Transverse colon (tissue), 4 donors: ENCODE data around the gene DDX50. TPM values are rescaled to one million over a fixed set of nuclear protein-coding genes. Genes with fewer than 3 reads are reported as not detected.
A peak's percentile ranks its signal among the peaks of the same experiment; 100 is the strongest.

Experiments
- DNase-seq: peaks from one replicate; pipeline ENCODE4 v3.0.0-alpha.2; 2019
- H3K27ac ChIP-seq, 4 donors: fragments of 200-600 bp; sonication (generic); 2 replicates each; pipeline ENCODE4 v1.5.1; 2016 to 2018; ENCODE audit warnings: inconsistent platforms in 4 of 4
- H3K27me3 ChIP-seq: fragments of 200-600 bp; sonication (generic); 2 replicates; pipeline ENCODE4 v1.5.1; 2017; ENCODE audit warnings: inconsistent platforms
- H3K36me3 ChIP-seq, 4 donors: fragments of 200-600 bp; sonication (generic); 2 replicates each; pipeline ENCODE4 v1.5.1; 2017 to 2019; ENCODE audit warnings: inconsistent platforms in 4 of 4
- H3K4me1 ChIP-seq, 4 donors: fragments of 200-600 bp; sonication (generic); 2 replicates each; pipeline ENCODE4 v1.5.1; 2017 to 2020; ENCODE audit warnings: inconsistent platforms in 4 of 4
- H3K4me3 ChIP-seq, 4 donors: fragments of 200-600 bp; sonication (generic); 1 replicate in 1 of 4; 2 replicates in 3 of 4; pipeline versions ENCODE4 v1.5.1 to v1.6.1; 2017 to 2019; ENCODE audit warnings: inconsistent platforms in 4 of 4
- H3K9me3 ChIP-seq, 2 donors: fragments of 200-600 bp; sonication (generic); 2 replicates each; pipeline ENCODE4 v1.5.1; 2017 to 2019; ENCODE audit warnings: inconsistent platforms in 2 of 2
- EP300 ChIP-seq: sonication (generic); formaldehyde crosslinking; IDR thresholded peaks from one replicate; pipeline ENCODE4 v1.6.1; 2017; ENCODE audit warnings: antibody characterized with exemption, low read depth
- POLR2A ChIP-seq: fragments of 450-650 bp; IDR thresholded peaks from one replicate; pipeline ENCODE4 v1.6.1; 2016; ENCODE audit warnings: antibody characterized with exemption, mild to moderate bottlenecking, moderate library complexity
- POLR2AphosphoS5 ChIP-seq, 3 donors: sonication (generic); formaldehyde crosslinking; IDR thresholded peaks; one replicate each; pipeline ENCODE4 v1.6.1; 2016; ENCODE audit warnings: antibody characterized with exemption in 3 of 3
- WGBS, 2 donors: methylation state at CpG; one replicate each; pipeline ENCODE4 v1.1.5; 2018; ENCODE audit warnings: low coverage in 1 of 2; 5-methylcytosine and 5-hydroxymethylcytosine counted together
- in situ Hi-C, 4 donors: fragments of 200-750 bp; cut with MboI; loops; one replicate each; pipeline versions ENCODE4 v1.15.0 to v1.15.1; 2017; ENCODE audit warnings: low sequenced_read_pairs in 3 of 4, low pct_ligation_motif_present in 1 of 4, low pct_unique_long_range_greater_than_20kb in 1 of 4
- intact Hi-C: fragments of 100-400 bp; cut with DNase I; formaldehyde crosslinking; loops from one replicate; pipeline ENCODE4 v1.15.1; 2023; ENCODE audit warnings: low total_unique reads
- total RNA-seq, 4 donors: library from RNA; depleted of rRNA; stranded (reverse); fragments of >200 nt; gene quantifications; one replicate each; pipeline ENCODE4 v1.1.0, GENCODE V29; 2016
- TF ChIP-seq, protein P1 (sequence below), 5 experiments: fragments of 200-600 bp in 3 of 5; fragments of 450-650 bp in 2 of 5; sonication (generic) in 3 of 5; IDR thresholded peaks; 1 replicate in 2 of 5; 2 replicates in 3 of 5; pipeline ENCODE4 v1.5.1; 2016 to 2017; ENCODE audit warnings: antibody characterized with exemption in 5 of 5, inconsistent platforms in 3 of 5, mild to moderate bottlenecking in 2 of 5, moderate library complexity in 1 of 5

Gene DDX50
- total RNA-seq, 4 donors from 2014 or later = 8.2 to 42.0 (median 23.2) TPM

DNA sequence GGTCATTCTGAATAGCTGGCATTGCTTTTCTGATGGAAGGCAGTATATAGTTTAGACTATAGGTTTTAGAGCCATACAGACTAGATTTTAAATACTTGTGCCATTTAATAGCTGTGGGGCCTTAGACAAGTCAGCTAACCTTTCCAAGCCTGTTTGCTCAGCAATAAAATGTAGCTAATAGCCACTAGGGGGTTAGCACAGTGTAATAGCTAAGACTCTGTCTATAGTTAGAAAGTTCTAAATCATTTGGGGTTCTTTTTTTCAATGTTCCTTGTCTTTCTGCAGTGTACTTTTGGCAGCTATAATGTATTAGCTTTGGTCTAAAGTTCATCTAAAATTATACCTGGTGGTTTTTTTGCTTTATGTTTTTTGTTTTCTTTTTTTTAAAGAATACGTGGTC, 80.0 kb downstream of the DDX50 start:
- Histone ChIP-seq H3K27me3 (no peaks in the 10 kb centered on the region), H3K9me3 (no peaks in the 10 kb centered on the region), H3K27ac (no peak overlapping the region), H3K4me1 (no peaks in the 10 kb centered on the region), H3K4me3 (no peak overlapping the region), H3K36me3 (peaks cover 0 to 68% (median 26%) of the 10 kb centered on the region in 4 donors)
- WGBS, 2 donors = 92 to 100% methylated on average over 1 of the region's 1 CpG
- DNase-seq = no peak
- in situ Hi-C loops = loop anchor here in 3 of 4 donors (25.0 kb wide), 2 partner anchors 131 to 406 kb away; partner anchors contain the start of gene VPS26A (in 1 of the 3)
- TF ChIP-seq EP300 (no peak), POLR2A (no peak)
- TF ChIP-seq, protein P1, sequence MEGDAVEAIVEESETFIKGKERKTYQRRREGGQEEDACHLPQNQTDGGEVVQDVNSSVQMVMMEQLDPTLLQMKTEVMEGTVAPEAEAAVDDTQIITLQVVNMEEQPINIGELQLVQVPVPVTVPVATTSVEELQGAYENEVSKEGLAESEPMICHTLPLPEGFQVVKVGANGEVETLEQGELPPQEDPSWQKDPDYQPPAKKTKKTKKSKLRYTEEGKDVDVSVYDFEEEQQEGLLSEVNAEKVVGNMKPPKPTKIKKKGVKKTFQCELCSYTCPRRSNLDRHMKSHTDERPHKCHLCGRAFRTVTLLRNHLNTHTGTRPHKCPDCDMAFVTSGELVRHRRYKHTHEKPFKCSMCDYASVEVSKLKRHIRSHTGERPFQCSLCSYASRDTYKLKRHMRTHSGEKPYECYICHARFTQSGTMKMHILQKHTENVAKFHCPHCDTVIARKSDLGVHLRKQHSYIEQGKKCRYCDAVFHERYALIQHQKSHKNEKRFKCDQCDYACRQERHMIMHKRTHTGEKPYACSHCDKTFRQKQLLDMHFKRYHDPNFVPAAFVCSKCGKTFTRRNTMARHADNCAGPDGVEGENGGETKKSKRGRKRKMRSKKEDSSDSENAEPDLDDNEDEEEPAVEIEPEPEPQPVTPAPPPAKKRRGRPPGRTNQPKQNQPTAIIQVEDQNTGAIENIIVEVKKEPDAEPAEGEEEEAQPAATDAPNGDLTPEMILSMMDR (IDR thresholded peaks at IDR 0.05) = peak in 1 of 5 experiments; percentile 14
- intact Hi-C loops = no loop called here

DNA sequence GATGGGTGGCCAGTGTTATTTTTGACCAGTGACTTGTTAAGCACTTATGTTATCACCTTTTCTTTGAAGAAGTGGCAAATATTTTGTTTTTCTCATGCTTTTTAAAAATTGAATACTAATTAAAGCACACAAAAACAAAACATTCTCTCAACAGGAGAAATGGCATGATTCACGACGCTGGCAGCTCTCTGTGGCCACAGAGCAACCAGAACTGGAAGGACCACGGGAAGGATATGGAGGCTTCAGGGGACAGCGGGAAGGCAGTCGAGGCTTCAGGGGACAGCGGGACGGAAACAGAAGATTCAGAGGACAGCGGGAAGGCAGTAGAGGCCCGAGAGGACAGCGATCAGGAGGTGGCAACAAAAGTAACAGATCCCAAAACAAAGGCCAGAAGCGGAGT, 81.3 kb downstream of the DDX50 start:
- DNase-seq = no peak
- Histone ChIP-seq H3K4me1 (no peaks in the 10 kb centered on the region), H3K9me3 (no peaks in the 10 kb centered on the region), H3K27me3 (no peaks in the 10 kb centered on the region), H3K36me3 (peaks cover 0 to 56% (median 22%) of the 10 kb centered on the region in 4 donors), H3K27ac (no peak overlapping the region), H3K4me3 (no peak overlapping the region)
- TF ChIP-seq EP300 = no peak
- TF ChIP-seq POLR2AphosphoS5 (IDR thresholded peaks at IDR 0.05) = no peak
- TF ChIP-seq, protein P1 (IDR thresholded peaks at IDR 0.05) = no peak
- TF ChIP-seq POLR2A = no peak
- intact Hi-C loops = no loop called here
- in situ Hi-C loops = loop anchor here in 3 of 4 donors (25.0 kb wide), 2 partner anchors 130 to 405 kb away; partner anchors contain the start of gene VPS26A (in 1 of the 3)
- WGBS, 2 donors = 91 to 93% methylated on average over 11 of the region's 11 CpGs

- TF ChIP-seq POLR2A (no peak), EP300 (no peak), POLR2AphosphoS5 (IDR thresholded peaks at IDR 0.05) (no peak)
- TF ChIP-seq, protein P1 (IDR thresholded peaks at IDR 0.05) = no peak
- DNase-seq = no peak
- Histone ChIP-seq H3K4me1 (peaks cover 5 to 36% (median 28%) of the 10 kb centered on the region in 4 donors), H3K27ac (no peak overlapping the region), H3K4me3 (peak overlapping the region in 1 of 4 donors; percentile 73), H3K9me3 (no peaks in the 10 kb centered on the region), H3K27me3 (no peaks in the 10 kb centered on the region), H3K36me3 (peaks cover 0 to 8% (median 1%) of the 10 kb centered on the region in 4 donors)
- in situ Hi-C loops (loop anchor here in 3 of 4 donors (25.0 kb wide), 2 partner anchors 125 to 400 kb away; partner anchors contain the start of gene VPS26A (in 1 of the 3)), intact Hi-C loops (no loop called here)
- WGBS, 2 donors = 72 to 89% methylated on average over 3 of the region's 3 CpGs
Observed at GRCh38 chr10:68987611-68988010, 86.5 kb downstream of the DDX50 start.

DNA sequence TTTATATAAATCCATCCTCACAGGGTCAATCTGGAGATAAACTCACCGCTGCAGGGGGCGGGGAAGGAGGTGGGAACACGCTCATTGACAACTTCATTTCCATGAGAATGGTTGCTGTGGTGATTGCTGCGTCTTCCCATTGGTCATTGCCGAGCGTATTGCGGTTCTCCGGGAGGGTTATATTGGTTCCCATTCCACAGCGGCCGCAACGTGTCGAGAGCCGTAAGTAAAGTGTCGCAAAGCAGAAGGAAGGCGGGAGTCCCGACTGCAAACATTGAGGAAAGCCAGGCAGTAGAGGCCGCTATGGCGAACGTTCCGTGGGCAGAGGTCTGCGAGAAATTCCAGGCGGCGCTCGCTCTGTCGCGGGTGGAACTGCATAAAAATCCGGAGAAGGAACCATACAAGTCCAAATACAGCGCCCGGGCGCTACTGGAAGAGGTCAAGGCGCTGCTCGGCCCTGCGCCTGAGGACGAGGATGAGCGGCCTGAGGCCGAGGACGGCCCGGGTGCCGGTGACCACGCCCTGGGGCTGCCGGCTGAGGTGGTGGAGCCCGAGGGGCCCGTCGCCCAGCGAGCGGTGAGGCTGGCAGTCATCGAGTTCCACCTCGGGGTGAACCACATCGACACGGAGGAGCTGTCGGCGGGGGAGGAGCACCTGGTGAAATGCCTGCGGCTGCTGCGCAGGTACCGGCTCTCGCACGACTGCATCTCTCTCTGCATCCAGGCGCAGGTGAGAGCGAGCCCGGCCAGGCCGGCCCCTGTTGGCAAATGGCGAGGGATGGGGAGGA, 87.6 kb downstream of the DDX50 start, which contains the start of gene KIFBP:
KIFBP (plus strand) TSS at position 274 of the 787 bp plus-strand sequence; CDS start at position 304, 30 bp downstream.
- Histone ChIP-seq H3K27me3 (no peaks in the 10 kb centered on the region), H3K4me1 (peaks cover 5 to 45% (median 33%) of the 10 kb centered on the region in 4 donors), H3K36me3 (no peaks in the 10 kb centered on the region), H3K27ac (peak within 1 kb of the TSS; percentile 88 to 93 (median 89)), H3K9me3 (no peaks in the 10 kb centered on the region), H3K4me3 (peak within 1 kb of the TSS; percentile 68 to 89 (median 74))
- TF ChIP-seq POLR2AphosphoS5 (IDR thresholded peaks at IDR 0.05) (peak; percentile 95 to 98 (median 95)), EP300 (no peak), POLR2A (peak; percentile 93)
- TF ChIP-seq, protein P1 (IDR thresholded peaks at IDR 0.05) = peak in 4 of 5 experiments; percentile 20 to 47 (median 36)
- WGBS, 2 donors = 2% methylated on average over 35 of the region's 62 CpGs; no CpG with 5 or more reads in 1 of the 2 donors
- intact Hi-C loops (no loop called here), in situ Hi-C loops (loop anchor here in 3 of 4 donors (25.0 kb wide), 2 partner anchors 124 to 399 kb away; partner anchors contain the start of gene VPS26A (in 1 of the 3))
- peak; percentile 94 for DNase-seq
